GM18508 (cell line): ENCODE data around the gene EYS.

ENCODE experiments used
- ATAC-seq: cut with Tn5 transposase; IDR thresholded peaks from one replicate; pipeline ENCODE4 v1.9.1; 2021; ENCODE audit warnings: moderate number of reproducible peaks; ENCODE audit not compliant: insufficient read depth, unreplicated experiment

EYS gene

DNA sequence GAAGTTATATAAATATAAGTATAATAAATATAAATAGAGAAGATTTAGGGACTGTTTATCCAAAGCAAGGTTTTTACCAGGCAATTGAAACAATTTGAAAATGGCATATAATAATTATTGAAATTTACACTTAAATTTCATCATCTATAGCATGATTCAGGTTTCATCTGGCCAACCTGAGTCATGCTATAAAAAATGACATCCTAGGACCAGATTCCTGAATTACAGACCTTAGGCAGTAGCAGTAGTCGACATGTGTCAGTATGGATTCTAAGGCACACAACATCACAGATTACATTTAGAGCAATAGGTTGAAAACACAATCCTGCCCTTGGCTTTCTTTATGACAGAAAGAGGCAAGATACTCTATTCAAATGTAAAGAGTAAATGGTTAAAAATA is 1479.2 kb downstream of the EYS start:
- no peak for ATAC-seq

GRCh38 chr6:64225503-64225902 is 1481.5 kb downstream of the EYS start:
- no peak for ATAC-seq

- ATAC-seq, result no peak
These were observed 1482.2 kb downstream of the EYS start for GRCh38 chr6:64224819-64225218.

- ATAC-seq, result no peak
These were observed 1485.2 kb downstream of the EYS start for GRCh38 chr6:64221776-64222175.

- no peak for ATAC-seq
These were observed 1486.2 kb downstream of the EYS start for GRCh38 chr6:64220801-64221200.

GRCh38 chr6:64217721-64218620 is 1489.1 kb downstream of the EYS start:
- peak; percentile 84 for ATAC-seq

- ATAC-seq, result no peak
These were observed 1492.7 kb downstream of the EYS start for GRCh38 chr6:64214373-64214772.

DNA sequence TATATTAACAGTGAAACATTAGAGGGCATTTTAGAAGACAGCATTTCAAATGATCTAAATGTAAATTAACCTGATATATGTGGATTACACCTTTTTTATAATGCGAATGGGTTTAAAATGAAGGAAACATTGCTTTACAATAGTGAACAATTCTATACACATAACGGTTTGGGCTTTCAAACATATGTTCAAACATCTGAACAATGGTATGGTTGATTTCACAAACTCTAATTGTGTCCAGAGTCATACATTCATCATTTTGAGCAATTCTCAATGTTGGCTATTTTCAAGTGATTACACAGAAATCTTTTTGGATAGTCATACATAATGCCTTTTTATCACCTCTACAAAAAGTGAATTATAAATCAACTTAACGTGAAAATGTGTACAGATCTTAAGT is 1493.3 kb downstream of the EYS start:
- no peak for ATAC-seq

GRCh38 chr6:64197246-64197645 is 1509.8 kb downstream of the EYS start:
- no peak for ATAC-seq

DNA sequence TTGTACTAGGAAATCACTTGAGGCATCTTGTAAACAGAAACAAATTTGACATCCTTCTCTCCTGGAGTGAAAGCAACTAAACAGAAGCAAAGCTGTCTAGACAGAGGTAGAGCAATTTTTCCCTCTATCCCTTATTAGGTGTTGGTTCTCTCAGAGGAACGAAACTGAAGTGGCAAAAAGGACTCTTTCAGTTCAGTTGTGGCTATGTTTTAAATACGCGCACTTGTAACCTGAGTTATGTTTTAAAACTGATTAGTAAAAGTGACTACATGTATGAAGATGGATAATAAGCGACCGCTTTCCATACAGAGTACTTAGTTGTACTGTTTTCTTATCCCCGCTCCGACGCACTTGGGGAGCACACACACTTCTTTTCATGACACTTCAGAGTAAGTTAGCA is 1520.4 kb downstream of the EYS start:
- ATAC-seq, result no peak

GRCh38 chr6:64185621-64186020 is 1521.4 kb downstream of the EYS start:
- ATAC-seq, result no peak

GRCh38 chr6:64175296-64175695 is 1531.7 kb downstream of the EYS start:
- no peak for ATAC-seq

DNA sequence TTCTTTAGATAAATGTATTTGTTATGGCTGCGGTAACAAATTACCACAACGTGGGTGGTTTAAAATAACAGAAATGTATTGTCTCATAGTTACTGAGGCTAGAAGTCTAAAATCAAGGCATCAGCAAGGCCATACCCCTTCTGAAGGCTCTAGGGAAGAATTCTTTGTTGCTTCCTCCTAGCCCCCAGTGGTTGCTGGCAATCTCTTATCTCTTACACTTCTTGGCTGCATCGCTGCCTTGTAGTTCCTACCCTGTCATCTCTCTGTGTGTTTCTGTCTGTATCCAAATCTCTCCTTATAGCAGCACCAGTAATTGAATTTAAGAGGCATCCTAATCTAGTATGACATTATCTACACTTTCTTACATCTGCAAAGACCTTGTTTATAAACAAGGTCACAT is 1536.7 kb downstream of the EYS start:
- ATAC-seq, result no peak

GRCh38 chr6:64160486-64160885 is 1546.5 kb downstream of the EYS start:
- ATAC-seq, result no peak

- no peak for ATAC-seq
These were observed 1552.0 kb downstream of the EYS start for GRCh38 chr6:64155063-64155462.

GRCh38 chr6:64146876-64147275 is 1560.2 kb downstream of the EYS start:
- ATAC-seq, result no peak

GRCh38 chr6:64146094-64146493 is 1560.9 kb downstream of the EYS start:
- no peak for ATAC-seq

- ATAC-seq, result no peak
These were observed 1561.4 kb downstream of the EYS start for GRCh38 chr6:64145658-64146057.

DNA sequence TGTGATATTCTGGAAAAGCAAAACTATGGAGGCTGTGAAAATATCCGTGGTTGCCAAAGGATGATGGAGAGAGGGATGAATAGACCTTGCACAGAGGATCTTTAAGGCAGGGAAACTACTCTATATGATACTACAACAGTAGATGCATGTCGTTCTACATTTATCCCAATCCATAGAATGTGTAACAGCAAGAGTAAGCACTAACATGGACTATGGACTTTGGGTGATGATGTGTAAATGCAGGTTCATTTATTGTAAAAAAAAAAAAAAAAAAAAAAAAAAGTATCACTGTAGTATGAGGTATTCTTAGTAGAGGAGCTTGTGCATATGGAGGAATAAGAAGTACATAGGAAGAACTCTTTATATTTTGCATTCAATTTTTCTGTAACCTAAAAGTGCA is 1563.9 kb downstream of the EYS start:
- ATAC-seq, result no peak

DNA sequence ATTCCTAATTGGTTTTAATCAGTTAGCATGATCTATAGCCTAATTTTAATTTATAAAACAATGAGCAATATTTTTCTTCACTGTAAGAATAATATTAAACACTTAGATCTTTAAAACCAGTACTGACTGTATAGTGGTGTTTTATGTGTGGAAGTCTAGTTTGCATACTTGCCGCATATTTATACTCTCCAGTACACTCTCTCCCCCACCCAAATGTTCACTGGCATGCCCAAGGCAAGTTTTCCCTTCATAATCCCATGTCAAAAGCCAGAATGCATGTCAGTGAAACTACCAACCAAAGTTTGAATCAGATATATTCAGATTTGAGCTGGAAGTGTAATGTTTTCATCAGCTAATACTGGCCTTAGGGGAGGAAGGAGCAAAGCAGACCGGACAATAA is 1565.3 kb downstream of the EYS start:
- ATAC-seq, result no peak

GRCh38 chr6:64128301-64129024 is 1578.6 kb downstream of the EYS start:
- ATAC-seq, result no peak
